ENCODE data around the gene SPATA24. TPM values are rescaled to one million over a fixed set of nuclear protein-coding genes. Genes with fewer than 3 reads are reported as not detected.

SPATA24 gene
- total and polyA plus RNA-seq, 2 donors (not counting 1 experiment from before 2014, with no cell fraction given): 5.6 to 7.4 TPM

DNA sequence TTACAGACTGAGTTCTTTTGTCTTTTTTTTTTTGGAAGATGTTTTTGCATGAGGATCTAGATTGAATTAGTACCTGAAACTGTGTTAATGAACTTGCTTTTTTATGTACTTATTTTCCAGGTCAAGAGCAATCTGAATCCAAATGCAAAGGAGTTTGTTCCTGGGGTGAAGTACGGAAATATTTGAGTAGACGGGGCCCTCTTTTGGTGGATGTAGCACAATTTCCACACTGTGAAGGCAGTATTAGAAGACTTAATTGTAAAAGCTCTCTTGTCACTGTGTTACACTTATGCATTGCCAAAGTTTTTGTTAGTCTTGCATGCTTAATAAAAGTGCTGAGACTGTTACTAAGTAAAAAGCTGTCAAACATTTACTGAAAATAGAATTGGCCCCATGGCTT, 35.3 kb downstream of the SPATA24 start:
- Histone ChIP-seq H3K36me3 (ENCODE audit: control insufficient read depth, insufficient read depth, low read length) (peaks cover 2% of the 10 kb centered on the region), H3K27ac (ENCODE audit: insufficient read depth, low read length) (no peak overlapping the region), H3K4me2 (ENCODE audit: extremely low read depth, insufficient read depth, low read length) (no peak overlapping the region), H3K9ac (ENCODE audit: insufficient read depth, low read length) (no peak overlapping the region), H4K20me1 (ENCODE audit: control insufficient read depth, extremely low read depth, insufficient read depth, low read length) (no peaks in the 10 kb centered on the region), H3K4me3 (replicated peaks in 1 of 4; ENCODE audit: control extremely low read depth in 1 of 4, insufficient read depth in 1 of 4, low read depth in 3 of 4, low read length in 4 of 4) (no peak overlapping the region), H3K79me2 (ENCODE audit: control insufficient read depth, insufficient read depth, low read length) (no peaks in the 10 kb centered on the region), H3K27me3 (ENCODE audit: control insufficient read depth, insufficient read depth, low read length) (no peaks in the 10 kb centered on the region), H3K4me1 (ENCODE audit: control insufficient read depth, extremely low read depth, insufficient read depth, low read length) (no peaks in the 10 kb centered on the region), H2AFZ (ENCODE audit: low read length) (no peak overlapping the region), H3K9me3 (ENCODE audit: control insufficient read depth, insufficient read depth, low read depth, low read length) (no peaks in the 10 kb centered on the region)
- TF ChIP-seq, protein P1, sequence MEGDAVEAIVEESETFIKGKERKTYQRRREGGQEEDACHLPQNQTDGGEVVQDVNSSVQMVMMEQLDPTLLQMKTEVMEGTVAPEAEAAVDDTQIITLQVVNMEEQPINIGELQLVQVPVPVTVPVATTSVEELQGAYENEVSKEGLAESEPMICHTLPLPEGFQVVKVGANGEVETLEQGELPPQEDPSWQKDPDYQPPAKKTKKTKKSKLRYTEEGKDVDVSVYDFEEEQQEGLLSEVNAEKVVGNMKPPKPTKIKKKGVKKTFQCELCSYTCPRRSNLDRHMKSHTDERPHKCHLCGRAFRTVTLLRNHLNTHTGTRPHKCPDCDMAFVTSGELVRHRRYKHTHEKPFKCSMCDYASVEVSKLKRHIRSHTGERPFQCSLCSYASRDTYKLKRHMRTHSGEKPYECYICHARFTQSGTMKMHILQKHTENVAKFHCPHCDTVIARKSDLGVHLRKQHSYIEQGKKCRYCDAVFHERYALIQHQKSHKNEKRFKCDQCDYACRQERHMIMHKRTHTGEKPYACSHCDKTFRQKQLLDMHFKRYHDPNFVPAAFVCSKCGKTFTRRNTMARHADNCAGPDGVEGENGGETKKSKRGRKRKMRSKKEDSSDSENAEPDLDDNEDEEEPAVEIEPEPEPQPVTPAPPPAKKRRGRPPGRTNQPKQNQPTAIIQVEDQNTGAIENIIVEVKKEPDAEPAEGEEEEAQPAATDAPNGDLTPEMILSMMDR (conservative IDR thresholded peaks at IDR 0.05 in 1 of 2, IDR thresholded peaks at IDR 0.05 in 1 of 2; ENCODE audit: low read depth in 1 of 2, low read length in 2 of 2): peak in 1 of 2 donors; percentile 9
- no peak for TF ChIP-seq EZH2 (IDR thresholded peaks at IDR 0.05; ENCODE audit: low read length, missing control alignments)
- DNase-seq (ENCODE audit: low read depth in 2 of 2): peak in 1 of 2 donors; percentile 47

DNA sequence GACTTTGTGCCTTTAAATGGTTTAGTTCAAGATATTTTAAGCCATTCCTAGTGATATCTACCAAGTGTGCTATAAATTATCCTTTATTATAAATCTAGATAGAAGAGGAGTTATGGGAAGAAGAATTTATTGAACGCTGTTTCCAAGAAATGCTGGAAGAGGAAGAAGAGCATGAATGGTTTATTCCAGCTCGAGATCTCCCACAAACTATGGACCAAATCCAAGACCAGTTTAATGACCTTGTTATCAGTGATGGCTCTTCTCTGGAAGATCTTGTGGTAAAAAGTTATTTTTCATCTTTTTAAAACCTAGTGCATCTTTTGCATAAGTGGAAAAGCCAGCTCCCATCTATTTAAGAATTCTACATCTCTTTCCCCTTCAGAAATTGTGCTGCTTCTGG, 39.4 kb downstream of the SPATA24 start:
- Histone ChIP-seq H3K4me2 (ENCODE audit: extremely low read depth, insufficient read depth, low read length) (no peak overlapping the region), H3K27me3 (ENCODE audit: control insufficient read depth, insufficient read depth, low read length) (no peaks in the 10 kb centered on the region), H3K4me3 (replicated peaks in 1 of 4; ENCODE audit: control extremely low read depth in 1 of 4, insufficient read depth in 1 of 4, low read depth in 3 of 4, low read length in 4 of 4) (no peak overlapping the region), H3K9me3 (ENCODE audit: control insufficient read depth, insufficient read depth, low read depth, low read length) (no peaks in the 10 kb centered on the region), H2AFZ (ENCODE audit: low read length) (no peak overlapping the region), H3K27ac (ENCODE audit: insufficient read depth, low read length) (no peak overlapping the region), H3K36me3 (ENCODE audit: control insufficient read depth, insufficient read depth, low read length) (peaks cover 2% of the 10 kb centered on the region), H4K20me1 (ENCODE audit: control insufficient read depth, extremely low read depth, insufficient read depth, low read length) (no peaks in the 10 kb centered on the region), H3K9ac (ENCODE audit: insufficient read depth, low read length) (no peak overlapping the region), H3K4me1 (ENCODE audit: control insufficient read depth, extremely low read depth, insufficient read depth, low read length) (no peaks in the 10 kb centered on the region), H3K79me2 (ENCODE audit: control insufficient read depth, insufficient read depth, low read length) (peaks cover 22% of the 10 kb centered on the region)
- no peak for DNase-seq (ENCODE audit: low read depth in 2 of 2)
- TF ChIP-seq EZH2 (IDR thresholded peaks at IDR 0.05; ENCODE audit: low read length, missing control alignments): no peak
- TF ChIP-seq, protein P1 (conservative IDR thresholded peaks at IDR 0.05 in 1 of 2, IDR thresholded peaks at IDR 0.05 in 1 of 2; ENCODE audit: low read depth in 1 of 2, low read length in 2 of 2): no peak

DNA sequence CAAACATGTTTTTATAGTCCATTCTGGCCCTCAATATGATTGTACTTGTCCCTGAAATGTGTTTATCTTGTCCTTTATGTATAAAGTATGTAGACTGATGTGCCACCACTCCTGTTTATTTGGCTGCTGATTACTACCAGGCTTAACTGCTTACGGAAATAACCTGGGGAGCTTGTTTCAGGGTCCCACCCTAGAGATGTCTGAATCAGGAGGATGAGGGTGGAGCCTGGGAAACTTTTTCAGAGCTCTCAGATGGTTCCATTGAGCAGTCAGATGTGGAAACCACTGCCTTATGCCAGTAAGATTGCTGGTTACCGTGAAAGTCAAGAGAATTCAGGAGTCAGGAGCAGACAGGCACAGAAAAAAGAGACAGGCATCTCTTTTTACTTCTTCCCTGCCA, 40.0 kb downstream of the SPATA24 start:
- no peak for TF ChIP-seq EZH2 (IDR thresholded peaks at IDR 0.05; ENCODE audit: low read length, missing control alignments)
- TF ChIP-seq, protein P1 (conservative IDR thresholded peaks at IDR 0.05 in 1 of 2, IDR thresholded peaks at IDR 0.05 in 1 of 2; ENCODE audit: low read depth in 1 of 2, low read length in 2 of 2): no peak
- no peak for DNase-seq (ENCODE audit: low read depth in 2 of 2)
- no peak overlapping the region for H3K4me2 ChIP-seq (ENCODE audit: extremely low read depth, insufficient read depth, low read length)
- H3K79me2 ChIP-seq (ENCODE audit: control insufficient read depth, insufficient read depth, low read length): peaks cover 23% of the 10 kb centered on the region
- peaks cover 2% of the 10 kb centered on the region for H3K36me3 ChIP-seq (ENCODE audit: control insufficient read depth, insufficient read depth, low read length)
- H3K27ac ChIP-seq (ENCODE audit: insufficient read depth, low read length): no peak overlapping the region
- no peaks in the 10 kb centered on the region for H4K20me1 ChIP-seq (ENCODE audit: control insufficient read depth, extremely low read depth, insufficient read depth, low read length)
- H3K4me3 ChIP-seq (replicated peaks in 1 of 4; ENCODE audit: control extremely low read depth in 1 of 4, insufficient read depth in 1 of 4, low read depth in 3 of 4, low read length in 4 of 4): no peak overlapping the region
- H3K9ac ChIP-seq (ENCODE audit: insufficient read depth, low read length): no peak overlapping the region
- no peaks in the 10 kb centered on the region for H3K27me3 ChIP-seq (ENCODE audit: control insufficient read depth, insufficient read depth, low read length)
- no peaks in the 10 kb centered on the region for H3K9me3 ChIP-seq (ENCODE audit: control insufficient read depth, insufficient read depth, low read depth, low read length)
- H3K4me1 ChIP-seq (ENCODE audit: control insufficient read depth, extremely low read depth, insufficient read depth, low read length): no peaks in the 10 kb centered on the region
- no peak overlapping the region for H2AFZ ChIP-seq (ENCODE audit: low read length)

All from fibroblast of lung (primary cell).